Prostate gland (tissue), 2 donors: ENCODE results near the gene MRPS27.

ENCODE experiments used
- CTCF ChIP-seq, 4 experiments: fragments of 200-600 bp in 2 of 4; fragments of 450-650 bp in 2 of 4; sonication (generic) in 2 of 4; IDR thresholded peaks; 1 replicate in 3 of 4; 2 replicates in 1 of 4; pipeline ENCODE4 v1.5.1; 2016 to 2019; ENCODE audit warnings: antibody characterized with exemption in 4 of 4, mild to moderate bottlenecking in 2 of 4, moderate library complexity in 2 of 4
- POLR2AphosphoS5 ChIP-seq: sonication (generic); formaldehyde crosslinking; IDR thresholded peaks from one replicate; pipeline ENCODE4 v1.6.1; 2017; ENCODE audit warnings: antibody characterized with exemption

GRCh38 chr5:72293495-72294055 lies 26.5 kb downstream of the MRPS27 start:
- TF ChIP-seq CTCF (IDR thresholded peaks at IDR 0.05) = no peak
- no peak for TF ChIP-seq POLR2AphosphoS5
